WERI-Rb-1 (cell line): ENCODE results near the gene KAT6B.

Experiments used
- DNase-seq: peaks from one replicate; pipeline ENCODE4 v3.0.0-alpha.2; 2020
- H3K27ac ChIP-seq: fragments of 250-450 bp; sonication (Bioruptor Pico); 2 replicates; pipeline ENCODE4 v1.5.1; 2020; ENCODE audit warnings: mild to moderate bottlenecking, moderate library complexity
- H3K27me3 ChIP-seq: fragments of 250-450 bp; sonication (Bioruptor Pico); 2 replicates; pipeline ENCODE4 v1.5.1; 2021; ENCODE audit warnings: mild to moderate bottlenecking, low read depth, moderate library complexity; ENCODE audit not compliant: insufficient read depth, severe bottlenecking
- H3K36me3 ChIP-seq: fragments of 250-450 bp; sonication (Bioruptor Pico); 2 replicates; pipeline ENCODE4 v1.5.1; 2020; ENCODE audit warnings: mild to moderate bottlenecking, moderate library complexity
- H3K4me3 ChIP-seq: 2 replicates; pipeline ENCODE4 v1.5.1; 2011; ENCODE audit warnings: low read depth, mild to moderate bottlenecking, control low read depth, low read length
- H3K9me3 ChIP-seq: fragments of 250-450 bp; sonication (Bioruptor Pico); 2 replicates; pipeline ENCODE4 v1.5.1; 2021; ENCODE audit warnings: mild to moderate bottlenecking, moderate library complexity; ENCODE audit not compliant: severe bottlenecking
- TF ChIP-seq, protein P1 (sequence below): IDR thresholded peaks from 2 replicates; pipeline ENCODE4 v1.5.1; 2011; ENCODE audit warnings: low read depth, mild to moderate bottlenecking, control low read depth, inconsistent platforms, low read length

The KAT6B gene

DNA sequence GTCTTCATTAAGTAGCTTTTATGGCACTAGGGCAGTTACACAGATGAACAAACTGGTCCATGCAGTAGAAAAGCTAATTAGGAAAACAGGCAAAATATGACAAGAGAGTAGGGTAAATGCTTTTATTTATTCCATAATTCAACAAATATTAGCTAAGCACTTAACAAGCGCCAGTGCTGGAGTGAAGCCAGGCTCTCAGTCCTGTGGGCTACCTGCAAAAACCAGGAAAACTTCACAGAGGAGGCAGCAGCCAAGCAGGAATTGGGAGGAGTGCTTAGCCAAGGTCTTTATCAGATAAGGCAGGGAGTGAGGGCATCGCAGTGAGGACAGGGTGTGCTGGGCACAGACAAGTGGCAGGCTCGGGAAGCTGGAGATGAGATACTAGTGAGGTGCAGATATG lies 4.9 kb upstream of the KAT6B start:
- no peak for DNase-seq
- TF ChIP-seq, protein P1, sequence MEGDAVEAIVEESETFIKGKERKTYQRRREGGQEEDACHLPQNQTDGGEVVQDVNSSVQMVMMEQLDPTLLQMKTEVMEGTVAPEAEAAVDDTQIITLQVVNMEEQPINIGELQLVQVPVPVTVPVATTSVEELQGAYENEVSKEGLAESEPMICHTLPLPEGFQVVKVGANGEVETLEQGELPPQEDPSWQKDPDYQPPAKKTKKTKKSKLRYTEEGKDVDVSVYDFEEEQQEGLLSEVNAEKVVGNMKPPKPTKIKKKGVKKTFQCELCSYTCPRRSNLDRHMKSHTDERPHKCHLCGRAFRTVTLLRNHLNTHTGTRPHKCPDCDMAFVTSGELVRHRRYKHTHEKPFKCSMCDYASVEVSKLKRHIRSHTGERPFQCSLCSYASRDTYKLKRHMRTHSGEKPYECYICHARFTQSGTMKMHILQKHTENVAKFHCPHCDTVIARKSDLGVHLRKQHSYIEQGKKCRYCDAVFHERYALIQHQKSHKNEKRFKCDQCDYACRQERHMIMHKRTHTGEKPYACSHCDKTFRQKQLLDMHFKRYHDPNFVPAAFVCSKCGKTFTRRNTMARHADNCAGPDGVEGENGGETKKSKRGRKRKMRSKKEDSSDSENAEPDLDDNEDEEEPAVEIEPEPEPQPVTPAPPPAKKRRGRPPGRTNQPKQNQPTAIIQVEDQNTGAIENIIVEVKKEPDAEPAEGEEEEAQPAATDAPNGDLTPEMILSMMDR = no peak

DNA sequence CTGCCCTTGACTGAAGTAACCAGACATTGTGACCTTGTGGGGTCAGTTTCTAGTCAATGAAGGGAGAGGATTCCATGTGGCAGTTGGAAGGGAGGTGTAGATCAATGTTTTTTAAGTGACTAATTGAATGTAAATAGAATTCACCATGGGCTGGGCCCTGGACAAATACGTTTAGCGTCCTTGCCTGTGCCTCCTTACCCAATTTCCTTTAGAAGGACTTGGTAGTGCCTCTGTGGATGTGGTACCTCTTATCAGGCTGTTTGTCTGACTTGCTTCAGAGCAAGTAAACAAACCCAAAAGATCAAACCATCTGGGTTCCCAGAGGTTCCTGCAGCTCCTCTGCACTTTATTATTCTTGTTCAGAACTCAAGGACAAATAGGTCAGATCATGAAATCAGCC lies 4.3 kb upstream of the KAT6B start:
- Histone ChIP-seq H3K27me3 (no peaks in the 10 kb centered on the region), H3K27ac (no peak overlapping the region), H3K4me3 (no peak overlapping the region), H3K9me3 (no peaks in the 10 kb centered on the region), H3K36me3 (no peaks in the 10 kb centered on the region)
- no peak for DNase-seq
- TF ChIP-seq, protein P1 = no peak

More for the DNA sequence above, 4.9 kb upstream of the KAT6B start:
- H3K27ac ChIP-seq = no peak overlapping the region
- no peak overlapping the region for H3K4me3 ChIP-seq
- H3K27me3 ChIP-seq = no peaks in the 10 kb centered on the region
- peaks cover 4% of the 10 kb centered on the region for H3K9me3 ChIP-seq
- H3K36me3 ChIP-seq = no peaks in the 10 kb centered on the region

DNA sequence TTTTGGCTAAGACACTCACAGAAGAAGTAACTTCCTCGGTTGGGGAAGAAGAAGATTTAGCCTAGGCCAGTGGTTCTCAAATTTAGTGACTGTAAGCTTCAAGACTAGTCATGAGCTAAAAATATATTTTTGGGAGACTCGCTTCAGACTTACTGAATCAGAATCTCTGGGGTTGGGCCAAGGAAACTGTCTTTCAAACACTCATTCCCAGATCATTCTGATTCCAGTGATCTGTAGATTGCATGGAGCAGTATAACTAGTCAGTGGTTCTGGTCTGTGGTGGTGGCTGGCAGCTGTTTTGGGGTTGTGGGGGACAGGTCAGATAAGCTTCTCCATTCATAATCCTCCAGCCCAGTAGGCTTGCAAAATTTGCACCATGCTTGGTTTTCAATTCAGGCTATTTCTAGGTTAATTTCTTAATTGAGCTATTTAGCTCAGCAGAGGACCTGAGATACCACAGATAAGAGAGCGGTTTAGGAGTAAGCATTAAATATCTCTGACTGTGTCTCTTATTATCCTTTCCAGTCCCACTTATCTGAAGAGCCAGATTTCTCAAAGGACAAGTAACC lies 3.8 kb upstream of the KAT6B start:
- Histone ChIP-seq H3K27me3 (no peaks in the 10 kb centered on the region), H3K9me3 (no peaks in the 10 kb centered on the region), H3K27ac (no peak overlapping the region), H3K4me3 (no peak overlapping the region), H3K36me3 (no peaks in the 10 kb centered on the region)
- TF ChIP-seq, protein P1 = no peak
- no peak for DNase-seq

DNA sequence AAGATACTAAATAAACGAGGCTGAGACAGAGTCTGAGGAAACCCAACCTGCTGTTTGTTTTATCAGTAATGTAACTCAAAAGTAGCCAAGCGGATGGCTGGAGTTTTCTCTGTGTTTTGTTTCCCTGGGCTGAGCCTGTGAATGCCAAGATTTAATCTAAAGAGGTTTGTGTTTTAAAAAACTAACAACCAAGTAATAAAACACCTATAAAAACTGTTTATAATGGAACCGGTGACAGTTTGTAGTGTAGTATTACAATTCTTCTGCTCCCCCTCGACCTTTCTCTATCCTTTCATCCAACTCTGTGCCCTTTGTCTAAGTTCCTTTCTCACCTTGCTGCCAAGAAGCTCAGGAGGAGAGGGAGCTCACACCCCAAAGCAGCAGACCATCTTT lies 2.6 kb upstream of the KAT6B start:
- Histone ChIP-seq H3K9me3 (no peaks in the 10 kb centered on the region), H3K27me3 (no peaks in the 10 kb centered on the region), H3K27ac (no peak overlapping the region), H3K4me3 (no peak overlapping the region), H3K36me3 (no peaks in the 10 kb centered on the region)
- TF ChIP-seq, protein P1 = no peak
- DNase-seq = no peak

DNA sequence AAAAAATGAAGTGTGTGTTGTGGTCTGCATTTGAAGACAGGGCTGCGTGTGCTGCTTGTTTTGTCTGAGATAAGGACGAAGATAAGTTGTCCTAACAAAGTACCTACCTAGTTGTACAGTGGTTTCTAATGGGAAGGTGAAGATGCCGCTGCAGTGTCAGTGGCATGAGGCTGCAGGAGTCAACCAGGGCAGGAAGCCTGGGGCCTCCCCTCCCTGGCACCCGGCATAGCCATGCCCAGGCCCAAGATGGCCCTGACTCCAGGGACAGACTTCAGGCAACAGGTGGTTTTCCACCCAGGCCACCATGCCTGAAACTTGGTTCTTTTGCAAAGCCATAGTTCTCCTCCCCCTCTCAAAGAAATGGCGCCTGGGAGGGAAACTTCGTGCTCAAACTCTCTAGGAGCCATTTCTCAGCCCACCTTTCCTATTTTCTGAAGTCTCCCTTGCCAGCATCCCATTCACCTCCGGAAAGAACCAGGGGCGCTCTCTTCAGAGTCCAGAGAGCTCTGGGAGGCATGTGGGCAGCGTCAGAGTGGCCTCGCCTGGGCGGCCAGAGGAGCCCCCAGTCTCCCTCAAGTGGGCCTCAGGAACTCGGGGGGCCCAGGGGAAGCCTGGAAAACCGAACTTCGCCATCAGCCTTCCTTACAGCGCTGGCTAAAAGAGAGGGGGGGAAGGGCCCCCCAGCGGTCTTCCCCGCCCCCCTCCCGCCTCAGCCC lies 2.1 kb upstream of the KAT6B start:
- no peak overlapping the region for H3K27ac ChIP-seq
- no peaks in the 10 kb centered on the region for H3K9me3 ChIP-seq
- H3K27me3 ChIP-seq = no peaks in the 10 kb centered on the region
- TF ChIP-seq, protein P1 = no peak
- peak; percentile 18 for DNase-seq
- H3K36me3 ChIP-seq = no peaks in the 10 kb centered on the region
- peak overlapping the region; percentile 85 for H3K4me3 ChIP-seq
